ENCODE measurements around the gene CTDP1. TPM values are rescaled to one million over a fixed set of nuclear protein-coding genes. Genes with fewer than 3 reads are reported as not detected.

The CTDP1 gene
- total RNA-seq, 1 experiment from 2014 or later: 31.7 TPM

DNA sequence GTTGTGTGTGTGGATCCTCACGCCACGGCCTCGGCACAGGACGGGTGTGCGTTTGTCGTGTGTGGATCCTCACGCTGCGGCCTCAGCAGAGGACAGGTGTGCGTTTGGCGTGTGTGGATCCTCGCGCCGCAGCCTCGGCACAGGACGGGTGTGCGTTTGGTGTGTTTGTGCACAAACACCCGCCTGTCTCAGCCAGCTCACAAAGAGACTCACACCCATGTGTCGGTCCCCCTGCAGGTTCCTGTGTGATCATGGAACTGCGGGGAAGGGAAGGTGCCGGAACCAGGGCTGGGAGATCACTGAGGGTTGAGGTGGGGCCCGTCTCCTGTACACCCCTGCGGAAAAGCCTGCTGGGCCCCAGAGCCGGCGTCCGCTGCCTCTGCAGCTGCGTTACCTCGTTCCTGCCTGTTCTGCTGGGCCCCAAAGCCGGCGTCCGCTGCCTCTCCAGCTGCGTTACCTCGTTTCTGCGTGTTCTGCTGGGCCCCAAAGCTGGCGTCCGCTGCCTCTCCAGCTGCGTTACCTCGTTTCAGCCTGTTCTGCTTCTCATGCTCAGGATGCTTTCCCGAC lies 53.6 kb downstream of the CTDP1 start:
- POLR2A ChIA-PET (ENCODE audit: unreplicated experiment): no interaction called here
- no peaks in the 10 kb centered on the region for H3K9me2 ChIP-seq (replicated peaks; ENCODE audit: low read length)
- no TSS peak for BruUV-seq (replicated peaks)
- TF ChIP-seq, protein P1, sequence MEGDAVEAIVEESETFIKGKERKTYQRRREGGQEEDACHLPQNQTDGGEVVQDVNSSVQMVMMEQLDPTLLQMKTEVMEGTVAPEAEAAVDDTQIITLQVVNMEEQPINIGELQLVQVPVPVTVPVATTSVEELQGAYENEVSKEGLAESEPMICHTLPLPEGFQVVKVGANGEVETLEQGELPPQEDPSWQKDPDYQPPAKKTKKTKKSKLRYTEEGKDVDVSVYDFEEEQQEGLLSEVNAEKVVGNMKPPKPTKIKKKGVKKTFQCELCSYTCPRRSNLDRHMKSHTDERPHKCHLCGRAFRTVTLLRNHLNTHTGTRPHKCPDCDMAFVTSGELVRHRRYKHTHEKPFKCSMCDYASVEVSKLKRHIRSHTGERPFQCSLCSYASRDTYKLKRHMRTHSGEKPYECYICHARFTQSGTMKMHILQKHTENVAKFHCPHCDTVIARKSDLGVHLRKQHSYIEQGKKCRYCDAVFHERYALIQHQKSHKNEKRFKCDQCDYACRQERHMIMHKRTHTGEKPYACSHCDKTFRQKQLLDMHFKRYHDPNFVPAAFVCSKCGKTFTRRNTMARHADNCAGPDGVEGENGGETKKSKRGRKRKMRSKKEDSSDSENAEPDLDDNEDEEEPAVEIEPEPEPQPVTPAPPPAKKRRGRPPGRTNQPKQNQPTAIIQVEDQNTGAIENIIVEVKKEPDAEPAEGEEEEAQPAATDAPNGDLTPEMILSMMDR (conservative IDR thresholded peaks at IDR 0.05; ENCODE audit: low read depth, low read length): no peak
- TF ChIP-seq EZH2 (IDR thresholded peaks at IDR 0.05; ENCODE audit: low read length, unreplicated experiment) (no peak), EZH2phosphoT487 (IDR thresholded peaks at IDR 0.05; ENCODE audit: borderline replicate concordance, low read length) (no peak)
- no peak overlapping the region for H3K9ac ChIP-seq (ENCODE audit: low read length)
- intact Hi-C loops (cut with micrococcal nuclease): no loop called here
- DNase-seq (no peak), ATAC-seq (no peak)
- no peaks in the 10 kb centered on the region for H3F3A ChIP-seq (ENCODE audit: low read length, unreplicated experiment)
- no peak overlapping the region for H2AFZ ChIP-seq (ENCODE audit: low read length)
- H3K4me2 ChIP-seq (ENCODE audit: low read length): no peak overlapping the region
- H3K79me2 ChIP-seq (ENCODE audit: low read length): no peaks in the 10 kb centered on the region
- H3K27me3 ChIP-seq (ENCODE audit: low read length): no peaks in the 10 kb centered on the region
- H3K9me3 ChIP-seq (ENCODE audit: low read length): no peaks in the 10 kb centered on the region
- CTCF ChIA-PET: no interaction called here
- peaks cover 31% of the 10 kb centered on the region for H3K36me3 ChIP-seq (ENCODE audit: low read depth, low read length)
- no peaks in the 10 kb centered on the region for H3K4me1 ChIP-seq (ENCODE audit: insufficient read depth, low read length)
- H3K4me3 ChIP-seq (ENCODE audit: low read length): no peak overlapping the region
- H4K20me1 ChIP-seq (ENCODE audit: low read length): no peaks in the 10 kb centered on the region
- no peak overlapping the region for H3K27ac ChIP-seq (ENCODE audit: low read length)

DNA sequence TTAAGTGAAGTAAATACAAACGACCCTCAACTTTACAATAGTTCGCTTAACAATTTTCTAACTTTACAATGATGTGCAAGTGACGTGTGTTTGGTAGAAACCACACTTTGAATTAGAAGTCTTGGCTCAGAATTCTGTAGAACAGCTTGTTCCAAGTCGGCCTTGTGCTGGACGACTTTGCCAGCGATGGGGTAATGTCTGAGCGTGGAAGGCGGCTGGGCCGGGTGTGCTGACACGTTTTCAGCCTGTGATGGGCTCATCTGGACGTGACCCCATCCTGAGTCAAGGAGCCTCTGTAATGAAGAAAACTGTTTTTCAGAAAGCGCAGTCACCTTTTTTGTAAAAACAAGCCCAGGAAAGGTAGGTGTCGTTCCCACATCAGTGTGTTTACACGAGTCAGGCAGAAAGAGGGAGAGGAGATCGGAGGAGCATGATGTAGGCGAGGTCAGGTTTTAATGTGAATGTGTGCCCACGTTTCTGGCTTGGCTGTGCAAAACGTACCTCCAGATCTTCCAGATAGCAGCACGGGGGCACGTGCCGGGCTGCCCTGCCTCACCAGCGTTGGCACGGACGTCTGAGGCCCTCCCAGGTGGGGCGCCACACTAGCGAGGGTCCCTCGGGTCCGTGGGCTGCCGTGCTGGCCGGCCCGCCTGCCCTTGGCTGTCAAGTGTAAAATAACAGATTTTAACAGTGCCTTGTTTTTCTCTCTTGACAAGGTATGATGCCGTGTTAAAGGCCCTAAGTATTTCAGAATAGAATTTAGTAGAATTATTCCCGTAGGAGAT lies 54.6 kb downstream of the CTDP1 start:
- Histone ChIP-seq H3K36me3 (ENCODE audit: low read depth, low read length) (peaks cover 25% of the 10 kb centered on the region), H3K9ac (ENCODE audit: low read length) (no peak overlapping the region), H3K4me2 (ENCODE audit: low read length) (no peak overlapping the region), H3F3A (ENCODE audit: low read length, unreplicated experiment) (no peaks in the 10 kb centered on the region), H3K27me3 (ENCODE audit: low read length) (no peaks in the 10 kb centered on the region), H3K79me2 (ENCODE audit: low read length) (no peaks in the 10 kb centered on the region), H3K9me3 (ENCODE audit: low read length) (no peaks in the 10 kb centered on the region), H4K20me1 (ENCODE audit: low read length) (no peaks in the 10 kb centered on the region), H3K27ac (ENCODE audit: low read length) (no peak overlapping the region), H2AFZ (ENCODE audit: low read length) (no peak overlapping the region), H3K4me1 (ENCODE audit: insufficient read depth, low read length) (no peaks in the 10 kb centered on the region), H3K4me3 (ENCODE audit: low read length) (no peak overlapping the region), H3K9me2 (replicated peaks; ENCODE audit: low read length) (no peaks in the 10 kb centered on the region)
- TF ChIP-seq EZH2phosphoT487 (IDR thresholded peaks at IDR 0.05; ENCODE audit: borderline replicate concordance, low read length): no peak
- TF ChIP-seq, protein P1 (conservative IDR thresholded peaks at IDR 0.05; ENCODE audit: low read depth, low read length): no peak
- TF ChIP-seq EZH2 (IDR thresholded peaks at IDR 0.05; ENCODE audit: low read length, unreplicated experiment): no peak
- no TSS peak for BruUV-seq (replicated peaks)
- CTCF ChIA-PET: no interaction called here
- POLR2A ChIA-PET (ENCODE audit: unreplicated experiment): no interaction called here
- intact Hi-C loops (cut with micrococcal nuclease): no loop called here
- DNase-seq: no peak
- ATAC-seq: no peak
